GM23248 (cell line): ENCODE measurements around the gene SDK2.

Source experiments
- EZH2 ChIP-seq: fragments of 200-600 bp; sonication (generic); IDR thresholded peaks from 2 replicates; pipeline ENCODE4 v1.6.1; 2018; ENCODE audit warnings: antibody characterized with exemption, mild to moderate bottlenecking; ENCODE audit not compliant: insufficient read depth, poor library complexity, severe bottlenecking
- EZH2phosphoT487 ChIP-seq: fragments of 200-600 bp; sonication (generic); IDR thresholded peaks from 2 replicates; pipeline ENCODE4 v1.6.1; 2018; ENCODE audit warnings: antibody characterized with exemption, moderate library complexity, mild to moderate bottlenecking, low read depth; ENCODE audit not compliant: insufficient read depth

- TF ChIP-seq EZH2phosphoT487 (no peak), EZH2 (no peak)
Measured at GRCh38 chr17:73623247-73623646, 21.0 kb downstream of the SDK2 start.
